Measurements from ENCODE around the gene MVB12A.
A peak's percentile ranks its signal among the peaks of the same experiment; 100 is the strongest.

MVB12A gene

GRCh38 chr19:17419621-17420474 lies at the start of gene MVB12A:
TSS of gene MVB12A (plus strand) at chr19:17420047. CDS start at chr19:17420136, 89 bp downstream.
- peak; percentile 98 to 99 for DNase-seq

- no peak for DNase-seq
These were observed 42.8 kb upstream of the MVB12A start, which contains the start of gene PLVAP for GRCh38 chr19:17376935-17377600. TSS of gene PLVAP (minus strand) at chr19:17377342. CDS start at chr19:17377288, 54 bp downstream.

- no peak for DNase-seq
These were observed 41.6 kb upstream of the MVB12A start for GRCh38 chr19:17378271-17378670.

GRCh38 chr19:17379221-17379631 lies 40.6 kb upstream of the MVB12A start:
- DNase-seq, result no peak

- no peak for DNase-seq
These were observed 39.3 kb upstream of the MVB12A start for GRCh38 chr19:17380426-17381138.

GRCh38 chr19:17385878-17386611 lies 33.8 kb upstream of the MVB12A start:
- peak; percentile 45 to 60 for DNase-seq

- DNase-seq, result no peak
These were observed 30.6 kb upstream of the MVB12A start for GRCh38 chr19:17389288-17389687.

GRCh38 chr19:17389957-17390664 lies 29.7 kb upstream of the MVB12A start:
- no peak for DNase-seq

- DNase-seq, result peak; percentile 91 to 92
These were observed 29.0 kb upstream of the MVB12A start for GRCh38 chr19:17390665-17391370.

- no peak for DNase-seq
These were observed 28.3 kb upstream of the MVB12A start for GRCh38 chr19:17391371-17392151.

GRCh38 chr19:17393002-17393401 lies 26.8 kb upstream of the MVB12A start:
- no peak for DNase-seq

GRCh38 chr19:17393914-17394313 lies 25.9 kb upstream of the MVB12A start, which contains the start of gene CCDC194:
TSS of gene CCDC194 (minus strand) at chr19:17394196. CDS start at chr19:17394158, 38 bp downstream.
- DNase-seq, result no peak

- peak; percentile 52 to 66 for DNase-seq
These were observed 24.9 kb upstream of the MVB12A start for GRCh38 chr19:17394891-17395415.

GRCh38 chr19:17398902-17399527 lies 20.8 kb upstream of the MVB12A start:
- DNase-seq, result no peak

GRCh38 chr19:17401628-17402027 lies 18.2 kb upstream of the MVB12A start:
- DNase-seq, result no peak

- peak; percentile 58 to 61 for DNase-seq
These were observed 16.6 kb upstream of the MVB12A start for GRCh38 chr19:17402982-17403855.

GRCh38 chr19:17404015-17404414 lies 15.8 kb upstream of the MVB12A start:
- DNase-seq, result no peak

GRCh38 chr19:17404621-17405249 lies 15.1 kb upstream of the MVB12A start:
- DNase-seq, result no peak
